Parathyroid adenoma (tissue), 2 donors: Measurements from ENCODE around the gene LSM3.

ENCODE experiments used
- H2AFZ ChIP-seq: fragments of 300-600 bp; sonication (generic); one replicate; pipeline ENCODE4 v1.7.0; 2017; ENCODE audit warnings: antibody characterized with exemption, mild to moderate bottlenecking
- H3K27ac ChIP-seq: fragments of 300-600 bp; sonication (generic); one replicate; pipeline ENCODE4 v1.7.0; 2017
- H3K27me3 ChIP-seq: fragments of 300-600 bp; sonication (generic); one replicate; pipeline ENCODE4 v1.7.0; 2017; ENCODE audit warnings: low read length; ENCODE audit not compliant: control insufficient read depth, insufficient read depth
- H3K36me3 ChIP-seq: fragments of 300-600 bp; sonication (generic); one replicate; pipeline ENCODE4 v1.7.0; 2017; ENCODE audit warnings: low read length; ENCODE audit not compliant: control insufficient read depth, insufficient read depth
- H3K4me1 ChIP-seq: fragments of 300-600 bp; sonication (generic); one replicate; pipeline ENCODE4 v1.7.0; 2017; ENCODE audit warnings: control low read depth
- H3K4me2 ChIP-seq: fragments of 300-600 bp; sonication (generic); one replicate; pipeline ENCODE4 v1.7.0; 2017; ENCODE audit warnings: low read length
- H3K4me3 ChIP-seq: fragments of 300-600 bp; sonication (generic); one replicate; pipeline ENCODE4 v1.7.0; 2017; ENCODE audit warnings: low read depth, low read length
- H3K79me2 ChIP-seq: fragments of 300-600 bp; sonication (generic); one replicate; pipeline ENCODE4 v1.7.0; 2017; ENCODE audit warnings: control low read depth
- H3K9ac ChIP-seq: fragments of 300-600 bp; sonication (generic); one replicate; pipeline ENCODE4 v1.7.0; 2017; ENCODE audit warnings: mild to moderate bottlenecking
- H3K9me3 ChIP-seq: fragments of 300-600 bp; sonication (generic); one replicate; pipeline ENCODE4 v1.7.0; 2017; ENCODE audit warnings: low read length; ENCODE audit not compliant: control insufficient read depth
- CTCF ChIP-seq: fragments of 300-600 bp; sonication (generic); IDR thresholded peaks from one replicate; pipeline ENCODE4 v1.7.0; 2017; ENCODE audit warnings: antibody characterized with exemption, mild to moderate bottlenecking
- donor health status: primary hyperparathyroidism.

The LSM3 gene

GRCh38 chr3:14186854-14187458, 8.3 kb downstream of the LSM3 start:
- no peak for TF ChIP-seq CTCF
- Histone ChIP-seq H3K27ac (no peak overlapping the region), H3K9me3 (no peaks in the 10 kb centered on the region), H2AFZ (no peak overlapping the region), H3K4me1 (no peaks in the 10 kb centered on the region), H3K36me3 (no peaks in the 10 kb centered on the region), H3K4me3 (no peak overlapping the region), H3K79me2 (peaks cover 14% of the 10 kb centered on the region), H3K9ac (no peak overlapping the region), H3K4me2 (no peak overlapping the region), H3K27me3 (no peaks in the 10 kb centered on the region)

GRCh38 chr3:14188041-14188754, 9.6 kb downstream of the LSM3 start:
- H3K4me3 ChIP-seq: no peak overlapping the region
- no peaks in the 10 kb centered on the region for H3K4me1 ChIP-seq
- no peaks in the 10 kb centered on the region for H3K27me3 ChIP-seq
- H3K9me3 ChIP-seq: no peaks in the 10 kb centered on the region
- H3K36me3 ChIP-seq: no peaks in the 10 kb centered on the region
- no peak overlapping the region for H3K27ac ChIP-seq
- H3K4me2 ChIP-seq: no peak overlapping the region
- TF ChIP-seq CTCF: no peak
- H3K79me2 ChIP-seq: peaks cover 14% of the 10 kb centered on the region
- H2AFZ ChIP-seq: no peak overlapping the region
- H3K9ac ChIP-seq: no peak overlapping the region

GRCh38 chr3:14194865-14195264, 16.2 kb downstream of the LSM3 start:
- Histone ChIP-seq H3K9ac (no peak overlapping the region), H3K4me1 (no peaks in the 10 kb centered on the region), H3K27ac (no peak overlapping the region), H2AFZ (no peak overlapping the region), H3K9me3 (no peaks in the 10 kb centered on the region), H3K36me3 (no peaks in the 10 kb centered on the region), H3K27me3 (no peaks in the 10 kb centered on the region), H3K4me2 (no peak overlapping the region), H3K79me2 (peaks cover 11% of the 10 kb centered on the region), H3K4me3 (no peak overlapping the region)
- no peak for TF ChIP-seq CTCF

DNA sequence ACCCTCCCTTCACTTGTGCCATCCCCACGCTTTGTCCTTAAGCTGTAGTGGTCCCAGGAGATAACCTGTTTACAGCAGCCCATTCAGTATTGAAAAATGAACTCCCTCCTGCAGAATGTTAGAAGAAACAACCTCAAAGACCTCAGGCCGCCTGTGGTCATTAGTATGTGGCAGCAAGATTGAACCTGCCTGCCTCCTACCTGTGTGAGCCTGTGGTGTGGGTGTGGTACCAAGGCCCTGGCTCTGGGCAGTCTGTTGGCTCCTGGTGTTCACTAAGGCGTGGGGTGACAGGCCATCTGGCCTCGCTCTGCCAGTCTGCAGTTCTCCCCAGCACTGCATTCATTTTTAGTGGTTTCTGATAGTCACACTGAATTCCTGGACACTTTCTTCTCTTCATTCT, 21.0 kb downstream of the LSM3 start:
- no peaks in the 10 kb centered on the region for H3K27me3 ChIP-seq
- H3K9ac ChIP-seq: no peak overlapping the region
- peaks cover under 1% of the 10 kb centered on the region for H3K4me1 ChIP-seq
- H2AFZ ChIP-seq: no peak overlapping the region
- H3K27ac ChIP-seq: no peak overlapping the region
- no peak for TF ChIP-seq CTCF
- H3K79me2 ChIP-seq: no peaks in the 10 kb centered on the region
- no peaks in the 10 kb centered on the region for H3K36me3 ChIP-seq
- H3K4me3 ChIP-seq: no peak overlapping the region
- no peak overlapping the region for H3K4me2 ChIP-seq
- no peaks in the 10 kb centered on the region for H3K9me3 ChIP-seq

- H2AFZ ChIP-seq: no peak overlapping the region
- no peaks in the 10 kb centered on the region for H3K9me3 ChIP-seq
- H3K27ac ChIP-seq: no peak overlapping the region
- no peaks in the 10 kb centered on the region for H3K79me2 ChIP-seq
- no peaks in the 10 kb centered on the region for H3K27me3 ChIP-seq
- H3K36me3 ChIP-seq: no peaks in the 10 kb centered on the region
- no peak for TF ChIP-seq CTCF
- H3K4me1 ChIP-seq: peaks cover 6% of the 10 kb centered on the region
- H3K4me2 ChIP-seq: no peak overlapping the region
- H3K9ac ChIP-seq: no peak overlapping the region
- H3K4me3 ChIP-seq: no peak overlapping the region
These were observed 21.7 kb downstream of the LSM3 start for GRCh38 chr3:14200276-14200675.
